Measurements from ENCODE around the gene ALKBH2.

ALKBH2 gene

DNA sequence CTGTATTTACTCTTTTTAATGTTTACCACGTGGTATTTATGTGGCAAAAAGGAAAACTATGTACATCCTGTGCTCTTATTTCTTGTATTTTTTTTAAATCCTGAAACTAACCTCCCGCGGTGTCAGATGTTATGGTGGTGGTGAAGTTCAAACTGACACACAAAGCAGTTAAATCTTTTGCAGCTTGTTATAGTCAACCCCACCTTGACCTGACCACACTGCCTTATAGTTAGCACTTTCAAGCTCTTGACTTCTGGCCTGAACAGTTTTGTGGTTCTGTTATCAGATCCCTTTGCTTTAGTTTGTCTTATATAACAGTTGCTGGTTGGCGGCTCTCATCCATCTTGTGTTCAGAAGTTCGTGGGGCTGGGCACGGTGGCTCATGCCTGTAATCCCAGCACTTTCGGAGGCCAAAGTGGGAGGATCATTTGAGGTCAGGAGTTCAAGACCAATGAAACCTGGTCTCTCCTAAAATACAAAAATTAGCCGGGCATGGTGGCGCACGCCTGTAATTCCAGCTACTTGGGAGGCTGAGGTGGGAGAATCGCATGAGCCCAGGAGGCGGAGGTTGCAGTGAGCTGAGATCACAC, 6.3 kb upstream of the ALKBH2 start:
- peaks cover 21% of the 10 kb centered on the region for H3K4me1 Mint-ChIP-seq (ENCODE audit: low read depth)
- no peaks in the 10 kb centered on the region for H3K9me3 Mint-ChIP-seq
- H3K36me3 Mint-ChIP-seq (ENCODE audit: low read depth): peaks cover 30% of the 10 kb centered on the region
- no peaks in the 10 kb centered on the region for H3K27me3 Mint-ChIP-seq (ENCODE audit: low read depth)
- peak overlapping the region; percentile 87 for H3K4me3 Mint-ChIP-seq
- peak overlapping the region; percentile 12 for H3K27ac Mint-ChIP-seq

- H3K4me3 Mint-ChIP-seq: peak overlapping the region; percentile 87
- H3K36me3 Mint-ChIP-seq (ENCODE audit: low read depth): peaks cover 26% of the 10 kb centered on the region
- H3K9me3 Mint-ChIP-seq: no peaks in the 10 kb centered on the region
- H3K27ac Mint-ChIP-seq: peak overlapping the region; percentile 64
- H3K4me1 Mint-ChIP-seq (ENCODE audit: low read depth): peaks cover 26% of the 10 kb centered on the region
- H3K27me3 Mint-ChIP-seq (ENCODE audit: low read depth): no peaks in the 10 kb centered on the region
Observed at GRCh38 chr12:109098651-109099050, 5.4 kb upstream of the ALKBH2 start.

DNA sequence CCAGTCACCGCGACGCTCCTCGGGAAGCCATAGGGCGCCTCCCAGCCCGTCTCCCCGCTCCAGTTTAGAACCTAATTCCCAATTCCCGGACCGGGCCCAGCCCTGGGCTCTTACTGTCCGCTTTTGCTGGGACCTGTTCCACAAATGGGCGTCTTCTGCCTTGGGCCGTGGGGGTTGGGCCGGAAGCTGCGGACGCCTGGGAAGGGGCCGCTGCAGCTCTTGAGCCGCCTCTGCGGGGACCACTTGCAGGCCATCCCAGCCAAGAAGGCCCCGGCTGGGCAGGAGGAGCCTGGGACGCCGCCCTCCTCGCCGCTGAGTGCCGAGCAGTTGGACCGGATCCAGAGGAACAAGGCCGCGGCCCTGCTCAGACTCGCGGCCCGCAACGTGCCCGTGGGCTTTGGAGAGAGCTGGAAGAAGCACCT, 4.9 kb upstream of the ALKBH2 start:
- Mint-ChIP-seq H3K4me3 (peak overlapping the region; percentile 87), H3K9me3 (no peaks in the 10 kb centered on the region), H3K36me3 (ENCODE audit: low read depth) (peaks cover 23% of the 10 kb centered on the region), H3K27me3 (ENCODE audit: low read depth) (no peaks in the 10 kb centered on the region), H3K27ac (peak overlapping the region; percentile 76), H3K4me1 (ENCODE audit: low read depth) (peaks cover 30% of the 10 kb centered on the region)

- Mint-ChIP-seq H3K27me3 (ENCODE audit: low read depth) (no peaks in the 10 kb centered on the region), H3K4me3 (peak within 1 kb of the TSS; percentile 87), H3K36me3 (ENCODE audit: low read depth) (peaks cover 23% of the 10 kb centered on the region), H3K27ac (peak within 1 kb of the TSS; percentile 76), H3K4me1 (ENCODE audit: low read depth) (peaks cover 34% of the 10 kb centered on the region), H3K9me3 (no peaks in the 10 kb centered on the region)
Observed at GRCh38 chr12:109097435-109098182, 4.3 kb upstream of the ALKBH2 start, which contains the start of gene UNG. TSS of gene UNG (plus strand) at chr12:109097597. CDS start at chr12:109097680, 83 bp downstream.

GRCh38 chr12:109097140-109097434, 3.8 kb upstream of the ALKBH2 start:
- Mint-ChIP-seq H3K9me3 (no peaks in the 10 kb centered on the region), H3K4me3 (peak overlapping the region; percentile 87), H3K36me3 (ENCODE audit: low read depth) (peaks cover 23% of the 10 kb centered on the region), H3K4me1 (ENCODE audit: low read depth) (peaks cover 39% of the 10 kb centered on the region), H3K27me3 (ENCODE audit: low read depth) (no peaks in the 10 kb centered on the region), H3K27ac (no peak overlapping the region)

- Mint-ChIP-seq H3K36me3 (ENCODE audit: low read depth) (peaks cover 4% of the 10 kb centered on the region), H3K27ac (peak overlapping the region; percentile 65), H3K9me3 (no peaks in the 10 kb centered on the region), H3K27me3 (ENCODE audit: low read depth) (no peaks in the 10 kb centered on the region), H3K4me3 (peak overlapping the region; percentile 74), H3K4me1 (ENCODE audit: low read depth) (peaks cover 26% of the 10 kb centered on the region)
Observed at GRCh38 chr12:109092497-109093021, 713 bp downstream of the ALKBH2 start.

GRCh38 chr12:109089683-109090082, 3.6 kb downstream of the ALKBH2 start:
- H3K4me3 Mint-ChIP-seq: no peak overlapping the region
- H3K4me1 Mint-ChIP-seq (ENCODE audit: low read depth): peaks cover 26% of the 10 kb centered on the region
- no peaks in the 10 kb centered on the region for H3K9me3 Mint-ChIP-seq
- peaks cover 4% of the 10 kb centered on the region for H3K36me3 Mint-ChIP-seq (ENCODE audit: low read depth)
- H3K27ac Mint-ChIP-seq: no peak overlapping the region
- H3K27me3 Mint-ChIP-seq (ENCODE audit: low read depth): no peaks in the 10 kb centered on the region

GRCh38 chr12:109088818-109089217, 4.5 kb downstream of the ALKBH2 start:
- H3K27ac Mint-ChIP-seq: no peak overlapping the region
- H3K4me3 Mint-ChIP-seq: no peak overlapping the region
- H3K4me1 Mint-ChIP-seq (ENCODE audit: low read depth): peaks cover 21% of the 10 kb centered on the region
- H3K27me3 Mint-ChIP-seq (ENCODE audit: low read depth): no peaks in the 10 kb centered on the region
- no peaks in the 10 kb centered on the region for H3K9me3 Mint-ChIP-seq
- H3K36me3 Mint-ChIP-seq (ENCODE audit: low read depth): peaks cover 4% of the 10 kb centered on the region

DNA sequence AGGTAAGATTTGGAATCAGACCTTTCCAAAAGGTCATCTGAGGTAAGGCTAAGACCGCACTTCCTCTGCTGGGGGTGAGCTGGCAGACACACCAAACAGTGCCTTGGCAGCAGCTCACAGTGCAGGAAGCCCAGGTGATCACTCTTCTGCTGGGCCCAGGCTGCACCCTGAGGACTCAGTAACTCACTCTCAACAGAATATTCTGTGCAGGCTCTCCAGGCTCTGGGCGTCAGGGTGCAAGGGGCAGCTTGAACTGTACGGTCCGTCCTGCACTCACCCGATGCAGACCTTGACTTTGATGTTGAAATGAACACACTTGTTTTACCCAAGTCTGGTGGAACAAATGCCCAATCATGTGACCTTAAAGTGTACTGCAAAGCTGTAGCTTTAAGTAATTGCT, 6.0 kb downstream of the ALKBH2 start:
- Mint-ChIP-seq H3K4me1 (ENCODE audit: low read depth) (peaks cover 9% of the 10 kb centered on the region), H3K27ac (no peak overlapping the region), H3K4me3 (no peak overlapping the region), H3K9me3 (no peaks in the 10 kb centered on the region), H3K27me3 (ENCODE audit: low read depth) (no peaks in the 10 kb centered on the region), H3K36me3 (ENCODE audit: low read depth) (peaks cover 4% of the 10 kb centered on the region)

DNA sequence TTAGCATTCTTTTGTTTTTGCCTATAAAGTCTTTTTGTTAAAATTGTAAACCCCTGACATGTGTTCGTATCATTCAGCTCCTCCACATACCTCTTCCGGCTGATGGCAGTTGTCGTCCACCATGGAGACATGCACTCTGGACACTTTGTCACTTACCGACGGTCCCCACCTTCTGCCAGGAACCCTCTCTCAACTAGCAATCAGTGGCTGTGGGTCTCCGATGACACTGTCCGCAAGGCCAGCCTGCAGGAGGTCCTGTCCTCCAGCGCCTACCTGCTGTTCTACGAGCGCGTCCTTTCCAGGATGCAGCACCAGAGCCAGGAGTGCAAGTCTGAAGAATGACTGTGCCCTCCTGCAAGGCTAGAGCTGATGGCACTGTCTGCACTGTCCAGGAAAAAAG, 7.7 kb downstream of the ALKBH2 start:
- no peaks in the 10 kb centered on the region for H3K9me3 Mint-ChIP-seq
- H3K27ac Mint-ChIP-seq: no peak overlapping the region
- no peaks in the 10 kb centered on the region for H3K27me3 Mint-ChIP-seq (ENCODE audit: low read depth)
- no peaks in the 10 kb centered on the region for H3K4me1 Mint-ChIP-seq (ENCODE audit: low read depth)
- H3K4me3 Mint-ChIP-seq: no peak overlapping the region
- H3K36me3 Mint-ChIP-seq (ENCODE audit: low read depth): peaks cover 8% of the 10 kb centered on the region

- H3K4me3 Mint-ChIP-seq: no peak overlapping the region
- H3K27me3 Mint-ChIP-seq (ENCODE audit: low read depth): no peaks in the 10 kb centered on the region
- no peaks in the 10 kb centered on the region for H3K9me3 Mint-ChIP-seq
- H3K4me1 Mint-ChIP-seq (ENCODE audit: low read depth): no peaks in the 10 kb centered on the region
- no peak overlapping the region for H3K27ac Mint-ChIP-seq
- peaks cover 11% of the 10 kb centered on the region for H3K36me3 Mint-ChIP-seq (ENCODE audit: low read depth)
Observed at GRCh38 chr12:109084425-109084824, 8.8 kb downstream of the ALKBH2 start.

DNA sequence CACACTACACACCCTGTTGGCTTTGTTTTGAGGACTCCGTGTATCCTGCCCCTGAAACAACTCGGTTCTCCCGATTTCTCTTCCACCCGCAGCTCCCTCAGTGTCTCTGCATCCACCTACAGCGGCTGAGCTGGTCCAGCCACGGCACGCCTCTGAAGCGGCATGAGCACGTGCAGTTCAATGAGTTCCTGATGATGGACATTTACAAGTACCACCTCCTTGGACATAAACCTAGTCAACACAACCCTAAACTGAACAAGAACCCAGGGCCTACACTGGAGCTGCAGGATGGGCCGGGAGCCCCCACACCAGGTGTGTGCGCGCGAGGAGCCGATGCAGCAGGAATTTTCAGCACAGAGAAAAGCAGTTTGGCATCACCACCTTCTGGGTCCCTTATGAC, 10.5 kb downstream of the ALKBH2 start:
- no peaks in the 10 kb centered on the region for H3K27me3 Mint-ChIP-seq (ENCODE audit: low read depth)
- H3K36me3 Mint-ChIP-seq (ENCODE audit: low read depth): peaks cover 18% of the 10 kb centered on the region
- H3K27ac Mint-ChIP-seq: no peak overlapping the region
- no peaks in the 10 kb centered on the region for H3K4me1 Mint-ChIP-seq (ENCODE audit: low read depth)
- H3K9me3 Mint-ChIP-seq: peaks cover 6% of the 10 kb centered on the region
- H3K4me3 Mint-ChIP-seq: no peak overlapping the region

DNA sequence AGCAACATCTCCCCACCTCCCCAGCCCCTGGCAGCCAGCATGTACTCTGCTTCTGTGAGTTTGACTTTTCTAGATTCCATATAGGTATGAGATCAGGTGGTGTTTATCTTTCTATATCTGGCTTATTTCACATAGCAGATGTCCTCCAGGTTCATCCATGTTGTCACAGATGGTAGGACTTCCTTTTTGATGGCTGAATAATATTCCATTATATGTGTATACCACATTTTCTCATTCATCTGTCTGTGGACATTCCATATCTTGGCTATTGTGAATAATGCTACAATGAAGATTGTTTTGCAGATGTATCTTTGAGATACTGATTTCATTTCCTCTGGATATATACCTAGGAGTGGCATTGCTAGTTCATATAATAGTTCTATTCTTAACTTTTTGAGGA, 18.4 kb downstream of the ALKBH2 start:
- no peak overlapping the region for H3K4me3 Mint-ChIP-seq
- H3K27me3 Mint-ChIP-seq (ENCODE audit: low read depth): no peaks in the 10 kb centered on the region
- H3K9me3 Mint-ChIP-seq: peaks cover 6% of the 10 kb centered on the region
- H3K4me1 Mint-ChIP-seq (ENCODE audit: low read depth): no peaks in the 10 kb centered on the region
- no peak overlapping the region for H3K27ac Mint-ChIP-seq
- H3K36me3 Mint-ChIP-seq (ENCODE audit: low read depth): peaks cover 39% of the 10 kb centered on the region

- no peaks in the 10 kb centered on the region for H3K9me3 Mint-ChIP-seq
- no peaks in the 10 kb centered on the region for H3K4me1 Mint-ChIP-seq (ENCODE audit: low read depth)
- H3K27me3 Mint-ChIP-seq (ENCODE audit: low read depth): no peaks in the 10 kb centered on the region
- H3K27ac Mint-ChIP-seq: no peak overlapping the region
- no peak overlapping the region for H3K4me3 Mint-ChIP-seq
- peaks cover 20% of the 10 kb centered on the region for H3K36me3 Mint-ChIP-seq (ENCODE audit: low read depth)
Observed at GRCh38 chr12:109069307-109070271, 23.7 kb downstream of the ALKBH2 start.

All from T-helper 1 cell treated with Interleukin-12 subunit alpha and Interleukin-12 subunit beta and Interleukin-4 antibody, amounts not matched to agents 30 μg/mL and 1 μg/mL, for 36 hours (primary cell).